HEK293 (cell line): Measurements from ENCODE around the gene RPRD1B.

Source experiments
- CTCF ChIA-PET: fragments of 350-600 bp; formaldehyde crosslinking; extraction: SDS; loops from one replicate; lab custom pipeline; 2021; ENCODE audit warnings: antibody characterized with exemption; lab: Yijun Ruan, JAX
- POLR2A ChIA-PET: fragments of 300-600 bp; formaldehyde crosslinking; extraction: SDS; loops from one replicate; lab custom pipeline; 2020; ENCODE audit warnings: antibody characterized with exemption, inconsistent platforms; lab: Yijun Ruan, JAX
- H3K27ac ChIP-seq: fragments of 200-500 bp; sonication (Bioruptor generic); 2 replicates; pipeline ENCODE4 v1.5.1; 2014; ENCODE audit warnings: low read depth, low read length, control low read depth, inconsistent platforms; ENCODE audit errors: extremely low read depth
- H3K36me3 ChIP-seq, 2 experiments: fragments of 200-500 bp in 1 of 2; sonication (Bioruptor generic) in 1 of 2; 1 replicate in 1 of 2; 2 replicates in 1 of 2; pipeline ENCODE4 v1.5.1; 2014 to 2017; ENCODE audit warnings: inconsistent platforms in 2 of 2, low read length in 2 of 2; ENCODE audit not compliant: control insufficient read depth in 2 of 2, insufficient read depth in 1 of 2
- H3K4me1 ChIP-seq: fragments of 200-500 bp; sonication (Bioruptor generic); 2 replicates; pipeline ENCODE4 v1.5.1; 2014; ENCODE audit warnings: mild to moderate bottlenecking, low read length, inconsistent platforms; ENCODE audit not compliant: control insufficient read depth, insufficient read depth
- H3K4me3 ChIP-seq: 2 replicates; pipeline ENCODE4 v1.5.1; 2011; ENCODE audit warnings: low read depth, mild to moderate bottlenecking, control low read depth, low read length, moderate library complexity
- H3K9me3 ChIP-seq: fragments of 200-500 bp; sonication (Bioruptor generic); 2 replicates; pipeline ENCODE4 v1.5.1; 2014; ENCODE audit warnings: low read depth, low read length, inconsistent platforms; ENCODE audit not compliant: control insufficient read depth, insufficient read depth
- BCL11A ChIP-seq: fragments of 450-650 bp; formaldehyde crosslinking; IDR thresholded peaks from 2 replicates; pipeline ENCODE4 v1.5.1; 2016; ENCODE audit warnings: low read depth, missing biosample characterization, missing genetic modification characterization
- GLI4 ChIP-seq: fragments of 450-650 bp; formaldehyde crosslinking; IDR thresholded peaks from 2 replicates; pipeline ENCODE4 v1.5.1; 2016; ENCODE audit warnings: missing biosample characterization, missing genetic modification characterization
- MZF1 ChIP-seq: fragments of 450-650 bp; formaldehyde crosslinking; IDR thresholded peaks from 2 replicates; pipeline ENCODE4 v1.5.1; 2017; ENCODE audit warnings: missing biosample characterization, missing genetic modification characterization, borderline replicate concordance
- SETDB1 ChIP-seq: IDR thresholded peaks from one replicate; pipeline ENCODE4 v1.6.1; 2017; ENCODE audit warnings: mild to moderate bottlenecking, low read length, moderate library complexity, mixed read lengths; ENCODE audit not compliant: insufficient read length
- ZBTB7A ChIP-seq: fragments of 450-650 bp; formaldehyde crosslinking; IDR thresholded peaks from 2 replicates; pipeline ENCODE4 v1.5.1; 2016; ENCODE audit warnings: low read depth, missing biosample characterization, missing genetic modification characterization
- ZBTB8A ChIP-seq: fragments of 450-650 bp; formaldehyde crosslinking; IDR thresholded peaks from 2 replicates; pipeline ENCODE4 v1.5.1; 2016; ENCODE audit warnings: missing biosample characterization, missing genetic modification characterization
- ZNF169 ChIP-seq: fragments of 450-650 bp; formaldehyde crosslinking; IDR thresholded peaks from 2 replicates; pipeline ENCODE4 v1.5.1; 2016; ENCODE audit warnings: missing biosample characterization, missing genetic modification characterization
- ZNF175 ChIP-seq: fragments of 450-650 bp; formaldehyde crosslinking; IDR thresholded peaks from 2 replicates; pipeline ENCODE4 v1.5.1; 2016; ENCODE audit warnings: missing biosample characterization, missing genetic modification characterization
- ZNF211 ChIP-seq: fragments of 450-650 bp; formaldehyde crosslinking; IDR thresholded peaks from 2 replicates; pipeline ENCODE4 v1.5.1; 2016; ENCODE audit warnings: low read depth, missing biosample characterization, missing genetic modification characterization
- ZNF24 ChIP-seq: fragments of 450-650 bp; formaldehyde crosslinking; IDR thresholded peaks from 2 replicates; pipeline ENCODE4 v1.5.1; 2016; ENCODE audit warnings: missing biosample characterization, missing genetic modification characterization
- ZNF26 ChIP-seq: fragments of 450-650 bp; formaldehyde crosslinking; IDR thresholded peaks from 2 replicates; pipeline ENCODE4 v1.5.1; 2016; ENCODE audit warnings: missing biosample characterization, missing genetic modification characterization
- ZNF37A ChIP-seq: fragments of 450-650 bp; IDR thresholded peaks from 2 replicates; pipeline ENCODE4 v1.5.1; 2018; ENCODE audit warnings: missing biosample characterization, missing genetic modification characterization
- ZNF449 ChIP-seq: fragments of 450-650 bp; formaldehyde crosslinking; IDR thresholded peaks from 2 replicates; pipeline ENCODE4 v1.5.1; 2017; ENCODE audit warnings: missing biosample characterization, mild to moderate bottlenecking, missing genetic modification characterization, moderate library complexity
- ZNF48 ChIP-seq: fragments of 450-650 bp; formaldehyde crosslinking; IDR thresholded peaks from 2 replicates; pipeline ENCODE4 v1.5.1; 2016; ENCODE audit warnings: missing biosample characterization, missing genetic modification characterization
- ZNF513 ChIP-seq: fragments of 450-650 bp; IDR thresholded peaks from 2 replicates; pipeline ENCODE4 v1.5.1; 2018; ENCODE audit warnings: missing biosample characterization, missing genetic modification characterization
- ZNF529 ChIP-seq: fragments of 450-650 bp; formaldehyde crosslinking; IDR thresholded peaks from 2 replicates; pipeline ENCODE4 v1.5.1; 2017; ENCODE audit warnings: missing genetic modification characterization, missing biosample characterization; ENCODE audit not compliant: insufficient replicate concordance
- ZNF580 ChIP-seq: fragments of 450-650 bp; formaldehyde crosslinking; IDR thresholded peaks from 2 replicates; pipeline ENCODE4 v1.5.1; 2016; ENCODE audit warnings: missing biosample characterization, missing genetic modification characterization
- ZNF623 ChIP-seq: fragments of 450-650 bp; formaldehyde crosslinking; IDR thresholded peaks from 2 replicates; pipeline ENCODE4 v1.5.1; 2016; ENCODE audit warnings: missing biosample characterization, missing genetic modification characterization
- TF ChIP-seq, protein P1 (sequence below): fragments of 450-650 bp; formaldehyde crosslinking; IDR thresholded peaks from 2 replicates; pipeline ENCODE4 v1.5.1; 2016; ENCODE audit warnings: missing biosample characterization, missing genetic modification characterization, borderline replicate concordance
- TF ChIP-seq, protein P2 (sequence below): fragments of 450-650 bp; formaldehyde crosslinking; IDR thresholded peaks from 2 replicates; pipeline ENCODE4 v1.5.1; 2016; ENCODE audit warnings: missing biosample characterization, missing genetic modification characterization

RPRD1B gene

DNA sequence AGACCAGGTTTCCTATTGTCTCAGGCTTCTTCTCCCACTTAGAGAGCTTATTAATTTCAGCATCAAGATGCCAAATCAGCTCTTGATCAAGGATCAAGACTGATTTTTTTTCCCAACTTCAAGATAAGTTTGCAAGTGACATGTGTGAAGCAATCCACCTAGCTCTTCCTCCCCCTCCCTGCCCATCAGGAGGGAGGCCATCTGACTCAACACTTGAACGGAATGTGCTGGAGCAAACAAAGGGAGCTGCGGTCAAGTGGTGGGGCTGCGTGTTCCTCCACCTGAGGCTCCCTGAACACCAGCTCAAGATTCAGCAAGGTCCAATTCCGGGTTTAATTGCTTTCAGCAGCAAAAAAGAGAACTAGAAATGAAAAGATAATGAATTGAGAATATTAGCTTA is 39.0 kb upstream of the RPRD1B start:
- Histone ChIP-seq H3K4me3 (no peak overlapping the region), H3K27ac (no peak overlapping the region), H3K9me3 (no peaks in the 10 kb centered on the region), H3K4me1 (no peaks in the 10 kb centered on the region), H3K36me3 (peaks cover 8 to 89% of the 10 kb centered on the region in 2 experiments)
- CTCF ChIA-PET = interaction anchor here (0.7 to 5.5 kb wide), 5 partner anchors 11 to 449 kb away, joined by 3 to 43 read pairs (median 3); no protein-coding TSS in a partner anchor
- POLR2A ChIA-PET = no interaction called here
- TF ChIP-seq MZF1 (tag by site-specific recombination) = no peak
- no peak for TF ChIP-seq BCL11A (tag by site-specific recombination)
- TF ChIP-seq ZNF169 (tag by site-specific recombination) = no peak

DNA sequence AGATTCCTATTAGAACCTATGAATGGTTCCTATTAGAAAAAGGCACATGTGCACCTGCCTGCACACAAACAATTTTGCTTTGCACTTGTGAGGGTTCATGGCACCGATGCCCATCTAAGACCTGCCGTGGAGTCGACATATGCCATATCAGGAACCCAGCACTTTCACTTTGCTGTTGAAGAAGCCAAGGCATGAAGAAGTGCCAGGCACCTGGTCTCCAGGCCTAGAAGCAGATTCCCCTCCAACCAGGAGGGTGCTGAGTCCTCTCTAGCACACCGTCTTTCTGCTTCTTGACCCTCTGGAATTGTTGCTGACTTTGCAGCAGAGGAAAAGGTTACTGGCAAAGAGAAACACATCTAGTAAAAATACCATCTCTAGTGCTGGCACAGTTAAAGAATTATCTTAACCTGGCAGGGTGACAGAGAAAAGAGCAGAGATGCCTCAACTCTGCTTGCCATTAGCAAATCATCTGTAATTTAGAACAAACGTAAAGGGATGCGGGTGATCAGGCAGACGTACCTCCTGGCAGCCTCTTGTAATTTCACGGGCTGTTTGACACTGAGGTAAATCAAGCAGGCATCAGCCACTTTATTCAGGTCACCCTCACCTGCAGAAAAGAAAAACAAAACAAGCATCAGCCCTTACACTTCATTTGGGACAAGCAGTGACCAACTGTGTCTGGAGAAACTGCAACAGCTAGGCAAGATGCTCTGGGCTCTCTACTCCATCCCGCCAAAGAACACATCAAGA is 37.5 kb upstream of the RPRD1B start:
- ChIA-PET CTCF (interaction anchor here (0.6 to 5.5 kb wide), 3 partner anchors 10 to 431 kb away, joined by 3 to 43 read pairs (median 4); no protein-coding TSS in a partner anchor), POLR2A (no interaction called here)

More for the DNA sequence above, 37.5 kb upstream of the RPRD1B start:
- Histone ChIP-seq H3K27ac (no peak overlapping the region), H3K36me3 (peaks cover 8 to 92% of the 10 kb centered on the region in 2 experiments), H3K9me3 (no peaks in the 10 kb centered on the region), H3K4me3 (no peak overlapping the region), H3K4me1 (no peaks in the 10 kb centered on the region)
- TF ChIP-seq, protein P1, sequence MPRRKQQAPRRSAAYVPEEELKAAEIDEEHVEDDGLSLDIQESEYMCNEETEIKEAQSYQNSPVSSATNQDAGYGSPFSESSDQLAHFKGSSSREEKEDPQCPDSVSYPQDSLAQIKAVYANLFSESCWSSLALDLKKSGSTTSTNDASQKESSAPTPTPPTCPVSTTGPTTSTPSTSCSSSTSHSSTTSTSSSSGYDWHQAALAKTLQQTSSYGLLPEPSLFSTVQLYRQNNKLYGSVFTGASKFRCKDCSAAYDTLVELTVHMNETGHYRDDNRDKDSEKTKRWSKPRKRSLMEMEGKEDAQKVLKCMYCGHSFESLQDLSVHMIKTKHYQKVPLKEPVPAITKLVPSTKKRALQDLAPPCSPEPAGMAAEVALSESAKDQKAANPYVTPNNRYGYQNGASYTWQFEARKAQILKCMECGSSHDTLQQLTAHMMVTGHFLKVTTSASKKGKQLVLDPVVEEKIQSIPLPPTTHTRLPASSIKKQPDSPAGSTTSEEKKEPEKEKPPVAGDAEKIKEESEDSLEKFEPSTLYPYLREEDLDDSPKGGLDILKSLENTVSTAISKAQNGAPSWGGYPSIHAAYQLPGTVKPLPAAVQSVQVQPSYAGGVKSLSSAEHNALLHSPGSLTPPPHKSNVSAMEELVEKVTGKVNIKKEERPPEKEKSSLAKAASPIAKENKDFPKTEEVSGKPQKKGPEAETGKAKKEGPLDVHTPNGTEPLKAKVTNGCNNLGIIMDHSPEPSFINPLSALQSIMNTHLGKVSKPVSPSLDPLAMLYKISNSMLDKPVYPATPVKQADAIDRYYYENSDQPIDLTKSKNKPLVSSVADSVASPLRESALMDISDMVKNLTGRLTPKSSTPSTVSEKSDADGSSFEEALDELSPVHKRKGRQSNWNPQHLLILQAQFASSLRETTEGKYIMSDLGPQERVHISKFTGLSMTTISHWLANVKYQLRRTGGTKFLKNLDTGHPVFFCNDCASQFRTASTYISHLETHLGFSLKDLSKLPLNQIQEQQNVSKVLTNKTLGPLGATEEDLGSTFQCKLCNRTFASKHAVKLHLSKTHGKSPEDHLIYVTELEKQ (tag by site-specific recombination) = no peak
- TF ChIP-seq ZNF623 (tag by site-specific recombination) (no peak), GLI4 (no peak), ZNF24 (tag by site-specific recombination) (no peak), ZNF48 (tag by site-specific recombination) (no peak), ZNF175 (tag by site-specific recombination) (no peak), ZBTB7A (tag by site-specific recombination) (no peak), ZNF449 (tag by site-specific recombination) (no peak), ZNF37A (tag by site-specific recombination) (no peak), SETDB1 (no peak), ZNF580 (tag by site-specific recombination) (no peak), ZNF513 (tag by site-specific recombination) (no peak), ZNF26 (tag by site-specific recombination) (no peak), ZNF211 (no peak), ZBTB8A (tag by site-specific recombination) (no peak), ZNF529 (tag by site-specific recombination) (no peak)
- TF ChIP-seq, protein P2, sequence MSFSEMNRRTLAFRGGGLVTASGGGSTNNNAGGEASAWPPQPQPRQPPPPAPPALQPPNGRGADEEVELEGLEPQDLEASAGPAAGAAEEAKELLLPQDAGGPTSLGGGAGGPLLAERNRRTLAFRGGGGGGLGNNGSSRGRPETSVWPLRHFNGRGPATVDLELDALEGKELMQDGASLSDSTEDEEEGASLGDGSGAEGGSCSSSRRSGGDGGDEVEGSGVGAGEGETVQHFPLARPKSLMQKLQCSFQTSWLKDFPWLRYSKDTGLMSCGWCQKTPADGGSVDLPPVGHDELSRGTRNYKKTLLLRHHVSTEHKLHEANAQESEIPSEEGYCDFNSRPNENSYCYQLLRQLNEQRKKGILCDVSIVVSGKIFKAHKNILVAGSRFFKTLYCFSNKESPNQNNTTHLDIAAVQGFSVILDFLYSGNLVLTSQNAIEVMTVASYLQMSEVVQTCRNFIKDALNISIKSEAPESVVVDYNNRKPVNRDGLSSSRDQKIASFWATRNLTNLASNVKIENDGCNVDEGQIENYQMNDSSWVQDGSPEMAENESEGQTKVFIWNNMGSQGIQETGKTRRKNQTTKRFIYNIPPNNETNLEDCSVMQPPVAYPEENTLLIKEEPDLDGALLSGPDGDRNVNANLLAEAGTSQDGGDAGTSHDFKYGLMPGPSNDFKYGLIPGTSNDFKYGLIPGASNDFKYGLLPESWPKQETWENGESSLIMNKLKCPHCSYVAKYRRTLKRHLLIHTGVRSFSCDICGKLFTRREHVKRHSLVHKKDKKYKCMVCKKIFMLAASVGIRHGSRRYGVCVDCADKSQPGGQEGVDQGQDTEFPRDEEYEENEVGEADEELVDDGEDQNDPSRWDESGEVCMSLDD = no peak
